Measurements from ENCODE around the gene GUK1.
A peak's percentile ranks its signal among the peaks of the same experiment; 100 is the strongest.

Gene GUK1

GRCh38 chr1:228148196-228148861 lies 8.2 kb downstream of the GUK1 start:
- Mint-ChIP-seq H3K9me3 (no peaks in the 10 kb centered on the region), H3K27ac (no peak overlapping the region), H3K4me1 (ENCODE audit: low read depth) (peaks cover 10% of the 10 kb centered on the region), H3K27me3 (no peaks in the 10 kb centered on the region), H3K4me3 (no peak overlapping the region), H3K36me3 (ENCODE audit: low read depth) (peaks cover 2% of the 10 kb centered on the region)

GRCh38 chr1:228148935-228149405 lies 8.9 kb downstream of the GUK1 start:
- Mint-ChIP-seq H3K27ac (no peak overlapping the region), H3K9me3 (no peaks in the 10 kb centered on the region), H3K4me3 (no peak overlapping the region), H3K4me1 (ENCODE audit: low read depth) (peaks cover 3% of the 10 kb centered on the region), H3K27me3 (no peaks in the 10 kb centered on the region), H3K36me3 (ENCODE audit: low read depth) (no peaks in the 10 kb centered on the region)

DNA sequence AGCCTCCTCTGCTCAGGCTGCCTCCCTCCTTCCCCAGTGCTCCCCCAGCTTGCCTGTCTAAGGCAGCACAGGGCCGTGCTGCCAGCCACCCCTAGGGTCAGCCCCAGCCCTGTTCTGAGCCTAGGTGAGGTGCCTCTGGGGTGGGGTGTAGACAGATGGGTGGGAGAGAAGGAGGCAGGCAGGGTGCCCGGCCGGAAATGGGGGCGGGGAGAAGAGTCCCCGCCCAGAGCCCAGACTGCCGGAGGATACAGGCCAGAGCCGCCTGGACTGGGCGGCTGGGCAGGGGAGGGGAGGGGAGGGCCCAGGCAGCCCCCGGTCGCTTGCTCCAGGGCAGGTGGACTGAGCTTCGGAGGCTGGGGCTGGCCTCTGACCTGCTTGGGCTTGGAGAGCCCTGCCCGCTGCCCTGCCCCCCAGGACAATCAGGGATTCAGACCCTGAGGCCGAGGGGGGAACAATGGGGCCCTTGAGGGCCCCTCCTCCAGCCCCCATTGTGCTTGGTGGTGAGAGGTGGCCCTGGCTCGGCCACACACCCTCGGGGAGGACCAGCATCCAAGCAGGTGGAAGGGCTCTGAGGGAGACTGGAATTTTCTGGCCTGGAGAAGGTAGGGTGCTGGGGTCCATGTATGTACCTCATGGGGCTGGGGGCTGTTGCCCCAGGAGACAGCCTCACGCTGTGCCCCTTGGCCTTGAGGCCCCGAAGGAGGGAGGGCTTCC lies 9.5 kb downstream of the GUK1 start, which contains the start of gene GJC2:
Gene GJC2 (plus strand): TSS at position 525 of the 714 bp plus-strand sequence. CDS start 7,829 bp downstream, outside the sequence.
- no peaks in the 10 kb centered on the region for H3K27me3 Mint-ChIP-seq
- H3K4me1 Mint-ChIP-seq (ENCODE audit: low read depth), result peaks cover 2% of the 10 kb centered on the region
- H3K9me3 Mint-ChIP-seq, result no peaks in the 10 kb centered on the region
- no peaks in the 10 kb centered on the region for H3K36me3 Mint-ChIP-seq (ENCODE audit: low read depth)
- no peak within 1 kb of the TSS for H3K27ac Mint-ChIP-seq
- no peak within 1 kb of the TSS for H3K4me3 Mint-ChIP-seq

GRCh38 chr1:228150120-228150460 lies 10.0 kb downstream of the GUK1 start:
- H3K9me3 Mint-ChIP-seq, result no peaks in the 10 kb centered on the region
- no peaks in the 10 kb centered on the region for H3K27me3 Mint-ChIP-seq
- H3K4me3 Mint-ChIP-seq, result no peak overlapping the region
- H3K36me3 Mint-ChIP-seq (ENCODE audit: low read depth), result no peaks in the 10 kb centered on the region
- H3K4me1 Mint-ChIP-seq (ENCODE audit: low read depth), result peaks cover 7% of the 10 kb centered on the region
- no peak overlapping the region for H3K27ac Mint-ChIP-seq

- Mint-ChIP-seq H3K36me3 (ENCODE audit: low read depth) (no peaks in the 10 kb centered on the region), H3K27me3 (no peaks in the 10 kb centered on the region), H3K4me1 (ENCODE audit: low read depth) (peaks cover 12% of the 10 kb centered on the region), H3K27ac (no peak overlapping the region), H3K9me3 (no peaks in the 10 kb centered on the region), H3K4me3 (no peak overlapping the region)
Measured at GRCh38 chr1:228150461-228151179, 10.5 kb downstream of the GUK1 start.

GRCh38 chr1:228151180-228151925 lies 11.3 kb downstream of the GUK1 start:
- Mint-ChIP-seq H3K27ac (no peak overlapping the region), H3K4me1 (ENCODE audit: low read depth) (peaks cover 18% of the 10 kb centered on the region), H3K36me3 (ENCODE audit: low read depth) (no peaks in the 10 kb centered on the region), H3K9me3 (no peaks in the 10 kb centered on the region), H3K27me3 (no peaks in the 10 kb centered on the region), H3K4me3 (no peak overlapping the region)

DNA sequence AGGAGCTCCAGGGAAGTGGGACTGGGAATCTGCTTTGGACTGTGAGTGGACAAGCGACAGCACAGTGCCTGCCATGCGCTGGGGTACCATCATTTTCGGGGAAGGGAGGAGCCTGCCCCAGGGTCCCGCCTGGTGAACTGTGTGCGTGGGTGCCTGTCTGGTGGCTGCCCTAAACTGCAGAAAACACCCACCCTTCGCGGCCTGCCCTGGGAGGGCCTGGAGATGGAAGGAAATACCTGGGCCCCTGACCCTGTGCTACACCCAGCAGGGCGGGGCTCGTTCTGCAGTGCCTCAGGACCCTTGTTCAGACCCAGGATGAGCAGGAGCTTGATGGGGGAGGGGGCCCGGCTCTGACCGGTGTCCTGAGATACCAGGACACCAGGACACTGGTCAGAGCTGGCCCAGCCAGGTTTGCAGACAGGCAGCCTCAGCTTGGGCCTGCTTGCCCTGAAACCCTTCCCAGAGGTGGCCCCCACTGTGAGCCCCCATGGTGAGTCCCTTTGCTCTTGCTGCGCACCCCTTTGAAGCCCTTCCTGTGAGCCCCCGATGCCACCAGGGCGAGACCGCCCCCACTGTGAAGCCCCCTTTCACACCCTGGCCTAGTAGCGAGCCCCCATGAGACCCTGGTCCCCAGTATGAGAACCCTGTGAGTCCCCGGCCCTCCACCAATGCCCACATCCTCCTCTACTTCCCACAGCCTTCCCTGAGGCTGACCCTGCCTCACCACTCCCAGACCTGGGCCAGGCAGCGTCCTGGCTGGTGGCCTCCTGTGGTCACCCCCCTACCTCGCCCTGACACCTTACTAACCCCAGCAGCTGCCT lies 12.2 kb downstream of the GUK1 start:
- Mint-ChIP-seq H3K9me3 (no peaks in the 10 kb centered on the region), H3K36me3 (ENCODE audit: low read depth) (no peaks in the 10 kb centered on the region), H3K27ac (no peak overlapping the region)

GRCh38 chr1:228152918-228153258 lies 12.8 kb downstream of the GUK1 start:
- Mint-ChIP-seq H3K4me1 (ENCODE audit: low read depth) (peaks cover 25% of the 10 kb centered on the region), H3K4me3 (no peak overlapping the region), H3K36me3 (ENCODE audit: low read depth) (no peaks in the 10 kb centered on the region), H3K27me3 (no peaks in the 10 kb centered on the region), H3K27ac (no peak overlapping the region), H3K9me3 (no peaks in the 10 kb centered on the region)

More for the DNA sequence above, 12.2 kb downstream of the GUK1 start:
- H3K4me1 Mint-ChIP-seq (ENCODE audit: low read depth), result peaks cover 25% of the 10 kb centered on the region
- H3K27me3 Mint-ChIP-seq, result no peaks in the 10 kb centered on the region
- H3K4me3 Mint-ChIP-seq, result no peak overlapping the region

DNA sequence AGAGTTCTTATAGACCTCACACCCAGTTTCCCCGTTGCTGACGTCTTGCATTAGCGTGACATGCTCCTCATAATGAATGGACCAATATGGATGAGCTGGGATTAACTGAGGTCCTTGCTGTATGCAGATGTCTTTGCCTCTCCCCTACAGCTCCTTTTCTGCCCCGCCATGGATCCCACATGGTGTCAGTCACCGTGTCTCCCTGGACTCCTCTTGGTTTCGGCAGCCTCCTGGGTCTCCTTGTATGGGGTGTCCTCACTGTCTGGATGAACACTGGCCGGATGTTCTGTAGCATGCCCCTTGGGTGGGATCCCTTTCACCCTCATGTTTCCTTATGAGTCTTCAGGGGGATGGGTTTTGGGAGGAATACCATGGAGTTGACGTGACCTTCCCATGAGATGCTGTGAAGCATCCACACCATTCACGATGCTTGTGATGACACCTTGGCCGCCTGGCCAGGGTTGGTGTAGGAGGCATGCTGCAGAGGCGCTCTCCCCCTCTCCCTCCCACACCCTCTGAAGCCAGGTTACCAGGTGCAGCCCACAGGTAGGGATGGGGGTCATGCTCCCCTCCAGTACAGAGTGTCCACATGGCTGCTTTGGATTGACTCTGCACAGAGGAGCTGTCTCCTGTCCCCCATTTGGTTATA lies 14.1 kb downstream of the GUK1 start:
- no peaks in the 10 kb centered on the region for H3K9me3 Mint-ChIP-seq
- H3K4me1 Mint-ChIP-seq (ENCODE audit: low read depth), result peaks cover 25% of the 10 kb centered on the region
- no peak overlapping the region for H3K27ac Mint-ChIP-seq
- no peaks in the 10 kb centered on the region for H3K36me3 Mint-ChIP-seq (ENCODE audit: low read depth)
- H3K27me3 Mint-ChIP-seq, result no peaks in the 10 kb centered on the region
- H3K4me3 Mint-ChIP-seq, result no peak overlapping the region

DNA sequence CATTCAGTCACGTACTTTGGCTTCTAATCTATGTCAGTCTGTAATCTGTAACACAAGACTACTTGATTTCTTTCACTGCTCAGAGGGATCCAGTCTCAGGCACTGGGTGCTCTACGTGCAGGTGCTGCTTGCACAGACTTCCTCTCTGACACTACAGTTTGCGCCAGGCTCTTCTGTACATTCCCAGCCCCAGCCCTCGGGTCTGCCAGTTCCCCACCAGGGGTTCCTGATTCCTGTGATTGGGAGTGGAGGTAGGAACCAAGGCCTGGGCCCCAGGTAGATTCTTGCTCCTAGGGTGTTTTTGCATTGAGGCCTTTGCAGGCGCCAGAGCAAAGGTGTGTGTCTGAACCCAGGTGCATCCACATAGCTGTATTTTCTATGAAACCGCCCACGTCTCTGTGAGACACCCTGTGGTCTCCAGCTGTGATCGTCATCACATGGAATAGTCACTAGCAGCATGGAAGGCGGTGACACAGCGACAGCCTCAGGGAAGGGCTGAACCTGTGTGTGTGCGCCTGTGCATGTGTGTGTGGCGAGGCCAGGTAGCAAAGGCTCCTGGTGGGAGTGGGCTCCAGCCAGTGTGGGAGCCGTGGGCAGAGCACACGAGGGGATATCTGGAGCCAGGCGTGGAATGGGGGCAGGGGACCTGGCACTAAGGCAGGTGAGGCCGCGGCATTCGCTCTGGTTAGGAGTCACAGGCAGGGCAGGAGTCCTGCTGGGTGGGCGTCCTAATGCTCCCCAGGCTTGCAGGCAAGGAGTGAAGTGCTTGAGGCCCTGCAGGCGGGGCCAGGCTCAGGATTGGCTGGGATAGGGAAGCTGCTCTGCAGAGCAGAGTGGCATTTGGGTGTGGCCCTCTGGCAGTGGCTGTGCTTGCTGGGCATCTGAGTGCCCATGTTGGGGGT lies 14.8 kb downstream of the GUK1 start:
- no peak overlapping the region for H3K4me3 Mint-ChIP-seq
- peaks cover 25% of the 10 kb centered on the region for H3K4me1 Mint-ChIP-seq (ENCODE audit: low read depth)
- no peaks in the 10 kb centered on the region for H3K9me3 Mint-ChIP-seq
- H3K36me3 Mint-ChIP-seq (ENCODE audit: low read depth), result no peaks in the 10 kb centered on the region
- H3K27me3 Mint-ChIP-seq, result no peaks in the 10 kb centered on the region
- peak overlapping the region; percentile 66 for H3K27ac Mint-ChIP-seq

GRCh38 chr1:228155596-228156514 lies 15.8 kb downstream of the GUK1 start:
- Mint-ChIP-seq H3K9me3 (no peaks in the 10 kb centered on the region), H3K36me3 (ENCODE audit: low read depth) (no peaks in the 10 kb centered on the region), H3K27me3 (no peaks in the 10 kb centered on the region), H3K27ac (no peak overlapping the region), H3K4me3 (no peak overlapping the region), H3K4me1 (ENCODE audit: low read depth) (peaks cover 25% of the 10 kb centered on the region)

- Mint-ChIP-seq H3K36me3 (ENCODE audit: low read depth) (no peaks in the 10 kb centered on the region), H3K4me1 (ENCODE audit: low read depth) (peaks cover 25% of the 10 kb centered on the region), H3K27ac (no peak overlapping the region), H3K9me3 (no peaks in the 10 kb centered on the region), H3K27me3 (no peaks in the 10 kb centered on the region), H3K4me3 (no peak overlapping the region)
Measured at GRCh38 chr1:228156515-228156881, 16.4 kb downstream of the GUK1 start.
